GM12878 (cell line): ENCODE measurements around the gene ALDH1A3. TPM values are rescaled to one million over a fixed set of nuclear protein-coding genes. Genes with fewer than 3 reads are reported as not detected.

Source experiments
- ATAC-seq: fragments of 200-7000 bp; cut with Tn5 transposase; 3 replicates; pipeline ENCODE4 v1.9.1; 2020; ENCODE audit warnings: mild to moderate bottlenecking, moderate library complexity
- BruUV-seq: library from RNA; stranded (reverse); fragments of 400-500 nt; replicated peaks from 2 replicates; lab custom pipeline; 2021; lab: Mats Ljungman, UMichigan
- CTCF ChIA-PET: fragments of 300-600 bp; sonication (Branson Sonifier 250); formaldehyde crosslinking; extraction: SDS; loops from one replicate; lab custom pipeline; 2021; ENCODE audit warnings: inconsistent platforms; lab: Yijun Ruan, JAX
- POLR2A ChIA-PET: fragments of 350-600 bp; formaldehyde crosslinking; extraction: SDS; loops from one replicate; lab custom pipeline; 2021; ENCODE audit warnings: inconsistent platforms; lab: Charles Lee
- RAD21 ChIA-PET: fragments of 300-600 bp; sonication (Branson Sonifier 250); formaldehyde crosslinking; loops from one replicate; lab custom pipeline; 2023; ENCODE audit warnings: antibody characterized with exemption; ENCODE audit not compliant: unreplicated experiment; lab: Charles Lee
- SMC1A ChIA-PET: fragments of 300-600 bp; sonication (Branson Sonifier 250); formaldehyde crosslinking; loops from one replicate; lab custom pipeline; 2023; ENCODE audit not compliant: unreplicated experiment, uncharacterized antibody; lab: Charles Lee
- DNase-seq: peaks from one replicate; pipeline ENCODE4 v3.0.0-alpha.2; 2011; ENCODE audit warnings: low read depth, low spot score
- FAIRE-seq: peaks from 3 replicates; lab custom pipeline; 2011; peaks lifted over from hg19 to GRCh38; lab: Jason Lieb, UNC
- H2AFZ ChIP-seq: 2 replicates; pipeline ENCODE4 v1.6.0; 2011; ENCODE audit warnings: low read depth, low read length, control low read depth; ENCODE audit not compliant: control insufficient read depth
- H3K27ac ChIP-seq: 2 replicates; pipeline ENCODE4 v1.5.1; 2011; ENCODE audit warnings: control low read depth; ENCODE audit not compliant: control insufficient read depth, insufficient read depth
- H3K27me3 ChIP-seq, 2 experiments: replicated peaks in 1 of 2; 2 replicates each; pipeline versions ENCODE4 v1.6.0 to v1.6.1; 2011; ENCODE audit warnings: low read length in 1 of 2; ENCODE audit not compliant: control insufficient read depth in 2 of 2, insufficient read depth in 2 of 2
- H3K36me3 ChIP-seq, 2 experiments: 2 replicates each; pipeline ENCODE4 v1.5.1; 2011; ENCODE audit warnings: low read length in 1 of 2; ENCODE audit not compliant: control insufficient read depth in 2 of 2, insufficient read depth in 2 of 2
- H3K4me1 ChIP-seq: 2 replicates; pipeline ENCODE4 v1.6.1; 2011; ENCODE audit warnings: mild to moderate bottlenecking, low read length, moderate library complexity, mixed read lengths; ENCODE audit not compliant: control insufficient read depth, insufficient read depth
- H3K4me2 ChIP-seq: 2 replicates; pipeline ENCODE4 v1.6.0; 2011; ENCODE audit warnings: control low read depth; ENCODE audit not compliant: control insufficient read depth, insufficient read depth
- H3K4me3 ChIP-seq: fragments of 200-600 bp; sonication (generic); 2 replicates; pipeline ENCODE4 v1.5.1; 2016
- H3K79me2 ChIP-seq: 2 replicates; pipeline ENCODE4 v1.6.0; 2011; ENCODE audit warnings: low read length; ENCODE audit not compliant: control insufficient read depth, insufficient read depth
- H3K9ac ChIP-seq: 2 replicates; pipeline ENCODE4 v1.8.0; 2011; ENCODE audit warnings: low read length, control low read depth, mixed read lengths; ENCODE audit not compliant: control insufficient read depth, insufficient read depth
- H3K9me3 ChIP-seq: replicated peaks from 3 replicates; pipeline ENCODE4 v1.5.1; 2011; ENCODE audit warnings: mild to moderate bottlenecking, low read length; ENCODE audit not compliant: control insufficient read depth, insufficient read depth
- H4K20me1 ChIP-seq: 2 replicates; pipeline ENCODE4 v1.6.0; 2011; ENCODE audit not compliant: control insufficient read depth, insufficient read depth
- GABPA ChIP-seq: IDR thresholded peaks from 2 replicates; pipeline ENCODE4 v1.6.1; 2014; ENCODE audit warnings: antibody characterized with exemption, low read depth, mild to moderate bottlenecking, inconsistent platforms
- MAX ChIP-seq: IDR thresholded peaks from 2 replicates; pipeline ENCODE4 v1.6.1; 2012; ENCODE audit warnings: low read depth, low read length, improper control_type of control experiment
- RUNX3 ChIP-seq: IDR thresholded peaks from 2 replicates; pipeline ENCODE4 v1.6.1; 2012; ENCODE audit warnings: low read length, inconsistent platforms
- SUZ12 ChIP-seq: fragments of 200-600 bp; sonication (generic); IDR thresholded peaks from one replicate; pipeline ENCODE4 v1.6.1; 2018; ENCODE audit warnings: antibody characterized with exemption, mild to moderate bottlenecking; ENCODE audit not compliant: unreplicated experiment
- TBL1XR1 ChIP-seq: IDR thresholded peaks from 2 replicates; pipeline ENCODE4 v1.6.1; 2012; ENCODE audit warnings: low read depth, low read length, improper control_type of control experiment
- ZBTB4 ChIP-seq: fragments of 450-650 bp; formaldehyde crosslinking; IDR thresholded peaks from 2 replicates; pipeline ENCODE4 v1.4.0; 2022; ENCODE audit warnings: mild to moderate bottlenecking, moderate library complexity
- WGBS: methylation state at CpG from one replicate; pipeline ENCODE4 v1.1.6; 2016; ENCODE audit warnings: low lambda C conversion rate; ENCODE audit not compliant: insufficient replicate concordance, insufficient coverage; ENCODE audit errors: missing lambda C conversion rate; 5-methylcytosine and 5-hydroxymethylcytosine counted together
- in situ Hi-C: fragments of 300-500 bp; cut with MboI; formaldehyde crosslinking; loops from 9 replicates; pipeline ENCODE4 v1.14.3; 2018; ENCODE audit warnings: mixed read lengths
- intact Hi-C: fragments of 100-400 bp; cut with micrococcal nuclease; formaldehyde crosslinking; loops from one replicate; pipeline ENCODE4 v1.14.2; 2022; ENCODE audit not compliant: unreplicated experiment
- polyA plus RNA-seq, 11 experiments: library from polyadenylated mRNA; depleted of rRNA in 4 of 11; unstranded in 6 of 11; stranded (reverse) in 5 of 11; fragments of >200 nt; fragmentation: Nextera tagmentation in 4 of 11; fragmentation: Illumina TruSeq in 1 of 11; extraction: Ambion mirVana in 4 of 11; extraction: Trizol in 1 of 11; gene quantifications; 1 replicate in 1 of 11; 2 replicates in 10 of 11; pipeline versions ENCODE4 v1.2.1 to v1.2.3, GENCODE V29; 2011 to 2016; ENCODE audit warnings: inconsistent platforms in 2 of 11, missing spikeins in 2 of 11, low read depth in 1 of 11
- total RNA-seq, 4 experiments: library from RNA; depleted of rRNA in 3 of 4; stranded (reverse); fragments of >200 nt in 3 of 4; fragmentation: Illumina TruSeq in 1 of 4; extraction: Trizol in 1 of 4; gene quantifications; 2 replicates each; pipeline versions ENCODE4 v1.2.1 to v1.2.3, GENCODE V29; 2013 to 2021

Gene ALDH1A3
- total and polyA plus RNA-seq, 10 of the 15 experiments (the other 5 are each of a cell fraction or from before 2014, with no cell fraction given), result 0.06 to 0.69 (median 0.18) TPM

- DNase-seq, result no peak
These were observed 19.4 kb upstream of the ALDH1A3 start for GRCh38 chr15:100859970-100860828.

More at GRCh38 chr15:100859970-100860828, 19.4 kb upstream of the ALDH1A3 start:
- intact Hi-C loops, result no loop called here
- POLR2A ChIA-PET, result no interaction called here
- H3K9me3 ChIP-seq, result no peaks in the 10 kb centered on the region; the same call in 2 of the 3 replicates
- SMC1A ChIA-PET, result no interaction called here
- H3K4me2 ChIP-seq, result no peak overlapping the region
- no peak overlapping the region for H3K9ac ChIP-seq
- FAIRE-seq (no peak), ATAC-seq (no peak)
- peaks cover 0 to 1% of the 10 kb centered on the region in 2 experiments; a peak in 2 of 4 replicates for H3K27me3 ChIP-seq
- no TSS peak for BruUV-seq
- TF ChIP-seq TBL1XR1, result no peak
- TF ChIP-seq RUNX3, result no peak
- TF ChIP-seq ZBTB4 (CRISPR knock-in tag), result no peak
- no peak for TF ChIP-seq MAX
- TF ChIP-seq SUZ12, result no peak
- TF ChIP-seq GABPA, result no peak
- H3K79me2 ChIP-seq, result no peaks in the 10 kb centered on the region
- H3K27ac ChIP-seq, result no peak overlapping the region
- RAD21 ChIA-PET, result no interaction called here
- in situ Hi-C loops, result no loop called here
- CTCF ChIA-PET, result interaction anchor here (1.6 to 2.6 kb wide), 2 partner anchors 9 to 12 kb away, joined by 3 to 16 read pairs; no protein-coding TSS in a partner anchor
- WGBS, result 42% methylated on average over 11 of the region's 11 CpGs
- no peaks in the 10 kb centered on the region for H3K36me3 ChIP-seq
- no peak overlapping the region for H3K4me3 ChIP-seq
- H3K4me1 ChIP-seq, result no peaks in the 10 kb centered on the region
- H4K20me1 ChIP-seq, result no peaks in the 10 kb centered on the region
- H2AFZ ChIP-seq, result no peak overlapping the region
